GM21576 (cell line): ENCODE results near the gene TMEM14B.
A peak's percentile ranks its signal among the peaks of the same experiment; 100 is the strongest.
"Not testable (repeated sequence)": the region's sequence is repeated elsewhere in the genome, so short reads cannot be mapped to it uniquely, and the experiment has no call there.

Experiments used
- ATAC-seq: cut with Tn5 transposase; IDR thresholded peaks from one replicate; pipeline ENCODE4 v1.9.1; 2021; ENCODE audit warnings: mild to moderate bottlenecking, moderate library complexity; ENCODE audit not compliant: unreplicated experiment

Gene TMEM14B

GRCh38 chr6:10745116-10745515 is 2.5 kb upstream of the TMEM14B start:
- no peak for ATAC-seq

- no peak for ATAC-seq
Observed at GRCh38 chr6:10746915-10747250, 722 bp upstream of the TMEM14B start.

- ATAC-seq = no peak
Observed at GRCh38 chr6:10749734-10750133, 2.1 kb downstream of the TMEM14B start.

- ATAC-seq = not testable (repeated sequence)
Observed at GRCh38 chr6:10750568-10750967, 3.0 kb downstream of the TMEM14B start.

- ATAC-seq = not testable (repeated sequence)
Observed at GRCh38 chr6:10751757-10752156, 4.2 kb downstream of the TMEM14B start.

- no peak for ATAC-seq
Observed at GRCh38 chr6:10756085-10756484, 8.5 kb downstream of the TMEM14B start.

DNA sequence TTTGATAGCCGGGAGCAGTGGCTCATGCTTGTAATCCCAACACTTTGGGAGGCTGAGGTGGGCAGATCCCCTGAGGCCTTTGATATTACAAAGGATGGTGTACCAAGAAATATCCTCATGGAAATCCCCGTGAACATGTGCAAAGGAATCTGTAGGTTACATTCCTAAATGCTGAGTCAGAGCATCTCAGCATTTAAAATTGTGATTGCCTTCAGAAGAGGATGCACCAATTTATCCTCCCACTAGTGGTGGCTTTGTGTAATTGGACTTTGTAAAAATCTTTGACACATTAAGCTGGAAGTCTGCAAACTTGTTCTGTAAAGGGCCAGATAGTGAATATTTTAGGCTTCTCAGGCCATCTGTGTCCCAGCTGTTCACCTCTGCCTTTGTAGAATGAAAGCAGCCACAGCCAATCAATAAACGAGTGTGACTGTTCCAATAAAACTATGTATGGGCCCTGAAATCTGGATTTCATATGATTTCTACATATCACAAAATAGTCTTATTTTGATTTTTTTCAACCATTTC is 11.8 kb downstream of the TMEM14B start:
- peak; percentile 65 for ATAC-seq

GRCh38 chr6:10759884-10760329 is 12.3 kb downstream of the TMEM14B start:
- ATAC-seq = no peak

DNA sequence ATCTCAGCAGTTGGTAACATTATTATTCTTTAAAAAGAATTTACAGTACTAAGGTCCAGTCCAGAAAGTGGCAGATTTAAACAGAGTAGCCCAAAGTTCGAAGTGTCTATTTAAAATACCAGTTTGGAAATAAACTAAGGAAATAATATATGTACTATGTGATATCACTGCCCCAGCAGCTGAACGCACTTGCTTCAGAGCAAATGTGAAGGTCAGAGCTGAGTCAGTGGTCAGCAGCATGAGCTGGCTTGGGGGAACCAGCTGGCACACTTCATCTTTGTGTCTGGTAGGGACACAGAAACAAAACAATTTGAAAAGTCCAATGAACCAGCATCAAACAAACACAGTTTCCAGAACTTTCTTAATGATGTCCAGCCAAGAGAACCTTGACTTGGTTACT is 15.4 kb downstream of the TMEM14B start:
- no peak for ATAC-seq

DNA sequence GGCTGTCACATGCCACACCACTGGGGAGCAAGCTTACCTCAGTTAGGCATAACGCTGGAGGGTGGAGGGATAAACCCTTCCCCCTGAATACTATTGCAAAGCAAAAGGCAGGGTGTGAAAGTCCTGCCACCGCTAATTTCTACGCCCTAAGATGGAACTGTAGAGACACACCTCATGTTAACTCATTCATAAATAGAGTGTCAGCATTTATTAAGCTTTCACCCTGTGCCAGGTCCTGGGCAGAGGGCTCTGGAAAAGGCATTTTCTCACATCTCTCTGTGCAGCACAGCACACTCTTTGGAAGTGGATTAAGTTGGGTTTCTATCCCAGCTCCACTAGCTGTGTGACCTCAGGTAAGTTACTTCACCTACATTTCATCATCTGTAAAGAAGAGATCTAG is 21.8 kb downstream of the TMEM14B start:
- no peak for ATAC-seq

- no peak for ATAC-seq
Observed at GRCh38 chr6:10771371-10771894, 23.8 kb downstream of the TMEM14B start.

DNA sequence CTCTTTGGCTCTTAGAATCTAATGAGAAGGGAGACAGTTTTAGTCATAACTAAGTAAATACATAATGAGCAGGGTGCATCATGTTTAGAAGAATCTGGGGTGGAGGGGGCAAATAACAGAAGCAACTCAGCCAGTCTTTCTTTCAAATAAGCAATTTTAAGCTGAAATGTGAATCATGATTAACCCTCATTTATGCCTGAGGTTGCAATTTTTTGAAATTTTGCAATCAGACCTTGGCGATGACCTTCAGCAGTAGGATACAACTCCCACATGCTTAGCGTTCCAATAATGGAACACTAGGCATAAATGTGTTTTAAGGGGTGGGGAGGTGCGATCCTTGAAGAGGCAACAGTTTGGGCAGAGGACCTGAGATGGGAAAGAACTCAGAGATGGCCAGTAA is 30.6 kb downstream of the TMEM14B start:
- ATAC-seq = no peak

DNA sequence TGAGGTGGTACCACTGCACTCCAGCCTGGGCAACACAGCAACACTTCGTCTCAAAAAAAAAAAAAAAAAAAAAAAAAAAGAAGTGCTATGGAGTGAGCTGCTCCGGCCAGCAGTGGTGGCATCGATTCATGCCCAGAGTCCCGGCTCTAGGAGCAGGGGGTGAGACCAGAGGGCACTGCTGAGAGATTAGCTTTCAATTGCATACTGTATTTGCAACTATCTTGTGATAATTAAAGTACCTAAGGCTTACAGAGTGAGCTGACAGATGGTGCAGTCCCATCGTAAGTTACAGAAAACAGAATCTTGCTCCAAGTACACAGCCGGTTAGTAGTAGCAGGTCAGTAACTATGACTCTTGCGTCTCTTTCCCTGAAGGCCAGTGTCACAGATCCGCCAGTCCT is 31.5 kb downstream of the TMEM14B start:
- ATAC-seq = no peak

DNA sequence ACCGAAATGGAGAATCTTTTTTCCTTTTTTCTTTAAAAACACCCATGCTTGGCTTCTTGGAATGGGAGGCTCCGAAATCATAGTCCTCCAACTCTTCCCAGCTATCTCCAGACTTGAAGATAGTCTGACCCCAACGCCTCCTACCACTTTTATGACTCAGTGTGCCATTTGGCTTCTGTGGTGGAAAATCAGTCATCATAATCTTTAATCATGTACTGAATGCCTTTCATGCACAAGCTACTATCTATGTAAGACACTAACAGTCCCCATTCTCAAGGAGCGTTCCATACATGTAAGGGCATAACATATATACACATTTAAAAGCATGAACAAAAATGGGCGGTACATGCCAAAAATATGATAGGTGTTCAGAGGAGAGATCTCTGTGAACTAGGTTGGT is 44.1 kb downstream of the TMEM14B start:
- no peak for ATAC-seq

GRCh38 chr6:10792101-10792500 is 44.5 kb downstream of the TMEM14B start:
- no peak for ATAC-seq

DNA sequence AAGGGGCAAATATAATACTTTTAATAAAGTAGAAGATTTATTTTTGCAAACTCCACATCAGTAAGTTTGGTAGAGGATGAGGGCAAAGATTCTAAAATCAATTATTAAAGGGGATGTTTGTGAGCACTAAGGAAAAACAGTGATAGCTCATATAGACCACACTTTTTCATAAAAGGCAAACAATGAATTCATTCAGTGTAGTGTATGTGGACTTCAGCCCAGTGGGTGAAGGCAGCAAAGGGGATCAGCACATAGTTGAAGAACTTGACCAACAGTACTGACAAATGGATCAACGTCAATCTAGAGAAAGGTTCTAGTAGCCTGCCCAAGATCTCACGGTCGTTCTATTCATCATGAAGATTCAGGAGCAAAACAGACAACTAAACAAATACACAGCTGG is 45.4 kb downstream of the TMEM14B start:
- ATAC-seq = no peak

DNA sequence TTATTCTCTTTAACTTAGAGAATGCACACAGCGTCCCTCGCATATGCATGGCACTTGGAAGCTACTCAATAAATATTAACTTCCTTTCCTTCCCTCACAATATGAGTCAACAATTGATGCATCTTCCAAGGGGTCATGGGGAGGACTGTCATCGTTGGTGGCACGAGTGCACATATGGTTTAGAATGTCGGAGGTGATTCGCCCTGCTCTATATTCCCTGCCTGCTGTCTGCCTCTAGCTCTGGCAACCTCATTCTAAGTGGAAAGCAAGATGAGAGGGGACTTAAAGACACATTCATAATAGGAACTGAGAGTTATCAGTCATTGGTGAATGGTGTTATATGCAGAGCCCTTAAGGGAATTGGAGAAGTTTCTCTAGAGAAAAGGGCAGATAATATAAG is 46.1 kb downstream of the TMEM14B start:
- no peak for ATAC-seq

DNA sequence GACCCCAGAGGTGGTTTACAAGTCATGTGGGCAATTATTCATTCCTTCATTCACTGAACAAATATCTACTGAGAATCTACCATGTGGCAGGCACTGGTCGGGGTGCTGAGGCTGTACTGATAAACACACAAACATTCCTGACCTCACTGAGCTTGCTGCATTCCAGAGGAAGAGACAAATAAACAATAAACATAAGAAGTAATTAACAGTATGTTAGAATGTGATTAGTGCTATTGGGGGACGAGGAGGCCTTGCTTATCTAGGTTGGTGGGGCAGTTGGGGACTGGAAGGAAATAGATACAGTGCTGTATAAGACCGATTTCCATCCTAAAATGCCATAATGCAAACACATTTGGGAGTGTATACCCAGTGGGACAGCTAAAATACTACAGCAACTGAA is 46.6 kb downstream of the TMEM14B start:
- no peak for ATAC-seq

- ATAC-seq = no peak
Observed at GRCh38 chr6:10800810-10801209, 53.2 kb downstream of the TMEM14B start.

- peak; percentile 94 for ATAC-seq
Observed at GRCh38 chr6:10801224-10801848, 53.7 kb downstream of the TMEM14B start.
